Measurements from ENCODE around the gene CACFD1.

DNA sequence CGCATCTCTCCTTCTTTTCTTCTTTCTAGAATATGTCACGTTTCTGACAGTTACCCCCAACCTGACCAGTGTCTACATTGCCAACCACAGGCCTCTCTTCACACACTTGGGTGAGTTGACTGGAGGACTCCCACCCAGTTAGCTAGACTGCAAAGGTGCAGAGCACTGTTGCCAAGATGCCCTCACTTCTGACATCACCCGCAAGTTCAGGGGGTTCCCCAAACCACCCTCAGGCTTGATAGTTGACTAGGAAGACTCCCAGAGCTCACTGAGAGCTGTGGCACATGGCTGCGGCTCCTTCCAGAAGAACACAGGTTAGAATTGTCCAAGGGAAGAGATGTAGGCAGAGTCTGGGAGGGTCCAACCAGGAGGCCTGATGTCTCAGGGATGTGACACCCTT, 20.4 kb upstream of the CACFD1 start:
- TF ChIP-seq, protein P1, sequence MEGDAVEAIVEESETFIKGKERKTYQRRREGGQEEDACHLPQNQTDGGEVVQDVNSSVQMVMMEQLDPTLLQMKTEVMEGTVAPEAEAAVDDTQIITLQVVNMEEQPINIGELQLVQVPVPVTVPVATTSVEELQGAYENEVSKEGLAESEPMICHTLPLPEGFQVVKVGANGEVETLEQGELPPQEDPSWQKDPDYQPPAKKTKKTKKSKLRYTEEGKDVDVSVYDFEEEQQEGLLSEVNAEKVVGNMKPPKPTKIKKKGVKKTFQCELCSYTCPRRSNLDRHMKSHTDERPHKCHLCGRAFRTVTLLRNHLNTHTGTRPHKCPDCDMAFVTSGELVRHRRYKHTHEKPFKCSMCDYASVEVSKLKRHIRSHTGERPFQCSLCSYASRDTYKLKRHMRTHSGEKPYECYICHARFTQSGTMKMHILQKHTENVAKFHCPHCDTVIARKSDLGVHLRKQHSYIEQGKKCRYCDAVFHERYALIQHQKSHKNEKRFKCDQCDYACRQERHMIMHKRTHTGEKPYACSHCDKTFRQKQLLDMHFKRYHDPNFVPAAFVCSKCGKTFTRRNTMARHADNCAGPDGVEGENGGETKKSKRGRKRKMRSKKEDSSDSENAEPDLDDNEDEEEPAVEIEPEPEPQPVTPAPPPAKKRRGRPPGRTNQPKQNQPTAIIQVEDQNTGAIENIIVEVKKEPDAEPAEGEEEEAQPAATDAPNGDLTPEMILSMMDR (conservative IDR thresholded peaks at IDR 0.05; ENCODE audit: low read length): no peak
- TF ChIP-seq EZH2phosphoT487 (IDR thresholded peaks at IDR 0.05; ENCODE audit: borderline replicate concordance, low read depth, low read length): no peak

Measured in OCI-LY7 (cell line).